OCI-LY7 (cell line): ENCODE data around the gene BDKRB1. TPM values are rescaled to one million over a fixed set of nuclear protein-coding genes. Genes with fewer than 3 reads are reported as not detected.

Experiments
- BruUV-seq: library from RNA; stranded (reverse); fragments of 400-500 nt; replicated peaks from 2 replicates; lab custom pipeline; 2021; lab: Mats Ljungman, UMichigan
- CTCF ChIA-PET: fragments of 300-600 bp; sonication (Branson Sonifier 250); formaldehyde crosslinking; loops from one replicate; lab custom pipeline; 2022; ENCODE audit warnings: antibody characterized with exemption; ENCODE audit not compliant: unreplicated experiment; lab: Charles Lee
- POLR2A ChIA-PET: fragments of 300-600 bp; sonication (Branson Sonifier 250); formaldehyde crosslinking; loops from one replicate; lab custom pipeline; 2022; ENCODE audit warnings: antibody characterized with exemption; lab: Charles Lee
- DNase-seq: peaks from one replicate; pipeline ENCODE4 v3.0.0-alpha.2; 2015; ENCODE audit warnings: low spot score
- H2AFZ ChIP-seq: fragments of 200-600 bp; sonication (generic), shearing (Covaris generic); 2 replicates; pipeline ENCODE4 v1.6.1; 2014; ENCODE audit warnings: mild to moderate bottlenecking, antibody characterized with exemption, low read length, moderate library complexity
- H3K27ac ChIP-seq: fragments of 200-600 bp; sonication (generic); 2 replicates; pipeline ENCODE4 v1.5.1; 2014; ENCODE audit warnings: mixed run types, low read depth, mild to moderate bottlenecking, moderate library complexity, low read length, inconsistent platforms; ENCODE audit not compliant: poor library complexity, severe bottlenecking
- H3K36me3 ChIP-seq: fragments of 200-600 bp; sonication (generic); 2 replicates; pipeline ENCODE4 v1.6.1; 2014; ENCODE audit warnings: mild to moderate bottlenecking, antibody characterized with exemption, low read length, moderate library complexity, mixed read lengths; ENCODE audit not compliant: insufficient read depth
- H3K4me1 ChIP-seq: fragments of 200-600 bp; sonication (generic); 2 replicates; pipeline ENCODE4 v1.5.1; 2014; ENCODE audit warnings: mild to moderate bottlenecking, low read length; ENCODE audit not compliant: insufficient read depth, poor library complexity, severe bottlenecking
- H3K4me2 ChIP-seq: fragments of 200-600 bp; sonication (generic); 2 replicates; pipeline ENCODE4 v1.6.1; 2014; ENCODE audit warnings: mild to moderate bottlenecking, low read length
- H3K4me3 ChIP-seq: fragments of 200-600 bp; sonication (generic); 2 replicates; pipeline ENCODE4 v1.5.1; 2014; ENCODE audit warnings: mild to moderate bottlenecking, low read depth, low read length; ENCODE audit not compliant: poor library complexity, severe bottlenecking
- H3K79me2 ChIP-seq: fragments of 200-600 bp; sonication (generic); 2 replicates; pipeline ENCODE4 v1.6.1; 2016; ENCODE audit warnings: low read depth, mild to moderate bottlenecking, low read length, moderate library complexity, mixed read lengths; ENCODE audit not compliant: insufficient read depth
- H3K9me2 ChIP-seq: fragments of 200-600 bp; sonication (generic); 2 replicates; pipeline ENCODE4 v1.6.1; 2016; ENCODE audit warnings: mild to moderate bottlenecking, low read length, mixed read lengths; ENCODE audit not compliant: insufficient read depth
- H3K9me3 ChIP-seq: fragments of 200-600 bp; sonication (generic); 2 replicates; pipeline ENCODE4 v1.6.1; 2014; ENCODE audit warnings: mild to moderate bottlenecking, mixed run types, low read length, mixed read lengths
- H4K20me1 ChIP-seq: fragments of 200-600 bp; sonication (generic); 2 replicates; pipeline ENCODE4 v1.6.1; 2014; ENCODE audit warnings: mild to moderate bottlenecking, antibody characterized with exemption, low read length, moderate library complexity, mixed read lengths; ENCODE audit not compliant: insufficient read depth
- EZH2phosphoT487 ChIP-seq: fragments of 200-600 bp; sonication (generic); IDR thresholded peaks from 2 replicates; pipeline ENCODE4 v1.6.1; 2018; ENCODE audit warnings: low read depth, borderline replicate concordance, mild to moderate bottlenecking, mixed run types, antibody characterized with exemption, low read length, moderate library complexity, mixed read lengths
- intact Hi-C: fragments of 100-400 bp; cut with micrococcal nuclease; formaldehyde crosslinking; loops from one replicate; pipeline ENCODE4 v1.10.0; 2022; ENCODE audit not compliant: unreplicated experiment
- total RNA-seq, 2 experiments: library from RNA; depleted of rRNA in 1 of 2; stranded (reverse); fragments of >200 nt in 1 of 2; shearing (Covaris generic) in 1 of 2; gene quantifications; 2 replicates each; pipeline ENCODE4 v1.2.3, GENCODE V29; 2014 to 2022
- TF ChIP-seq, protein P1 (sequence below): fragments of 200-600 bp; sonication (generic); conservative IDR thresholded peaks from 2 replicates; pipeline ENCODE4 v1.5.1; 2014; ENCODE audit warnings: mild to moderate bottlenecking, antibody characterized with exemption, low read length, moderate library complexity, mixed read lengths

Gene BDKRB1
- total RNA-seq, 2 experiments from 2014 or later: not detected

GRCh38 chr14:96294246-96294645, 38.2 kb downstream of the BDKRB1 start:
- TF ChIP-seq, protein P1, sequence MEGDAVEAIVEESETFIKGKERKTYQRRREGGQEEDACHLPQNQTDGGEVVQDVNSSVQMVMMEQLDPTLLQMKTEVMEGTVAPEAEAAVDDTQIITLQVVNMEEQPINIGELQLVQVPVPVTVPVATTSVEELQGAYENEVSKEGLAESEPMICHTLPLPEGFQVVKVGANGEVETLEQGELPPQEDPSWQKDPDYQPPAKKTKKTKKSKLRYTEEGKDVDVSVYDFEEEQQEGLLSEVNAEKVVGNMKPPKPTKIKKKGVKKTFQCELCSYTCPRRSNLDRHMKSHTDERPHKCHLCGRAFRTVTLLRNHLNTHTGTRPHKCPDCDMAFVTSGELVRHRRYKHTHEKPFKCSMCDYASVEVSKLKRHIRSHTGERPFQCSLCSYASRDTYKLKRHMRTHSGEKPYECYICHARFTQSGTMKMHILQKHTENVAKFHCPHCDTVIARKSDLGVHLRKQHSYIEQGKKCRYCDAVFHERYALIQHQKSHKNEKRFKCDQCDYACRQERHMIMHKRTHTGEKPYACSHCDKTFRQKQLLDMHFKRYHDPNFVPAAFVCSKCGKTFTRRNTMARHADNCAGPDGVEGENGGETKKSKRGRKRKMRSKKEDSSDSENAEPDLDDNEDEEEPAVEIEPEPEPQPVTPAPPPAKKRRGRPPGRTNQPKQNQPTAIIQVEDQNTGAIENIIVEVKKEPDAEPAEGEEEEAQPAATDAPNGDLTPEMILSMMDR: no peak
- no peak for TF ChIP-seq EZH2phosphoT487
- Histone ChIP-seq H3K4me2 (no peak overlapping the region), H3K9me3 (no peaks in the 10 kb centered on the region), H3K79me2 (no peaks in the 10 kb centered on the region), H3K27ac (no peak overlapping the region), H3K36me3 (peaks cover 21% of the 10 kb centered on the region), H3K9me2 (no peaks in the 10 kb centered on the region), H4K20me1 (no peaks in the 10 kb centered on the region), H3K4me1 (no peaks in the 10 kb centered on the region), H3K4me3 (no peak overlapping the region), H2AFZ (no peak overlapping the region)
- ChIA-PET POLR2A (no interaction called here), CTCF (no interaction called here)
- intact Hi-C loops: no loop called here
- DNase-seq: no peak
- BruUV-seq: no TSS peak

DNA sequence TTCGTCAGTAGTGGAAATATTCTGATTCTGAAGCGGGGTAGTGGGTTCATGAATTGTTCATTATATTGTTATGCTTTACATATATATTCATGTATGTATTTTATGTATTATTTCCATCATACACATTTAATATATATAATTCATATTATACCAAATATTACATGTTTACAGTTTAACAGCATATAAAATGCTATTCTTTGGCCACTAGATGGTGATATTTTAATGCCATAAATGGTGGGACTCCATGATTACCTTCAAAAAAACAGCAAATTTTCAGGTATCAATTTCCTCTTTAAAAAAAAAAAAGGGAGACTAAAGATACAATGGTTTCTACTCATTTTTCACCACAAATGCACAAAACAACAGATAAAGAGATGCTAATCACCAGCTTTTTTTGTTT, 41.0 kb downstream of the BDKRB1 start:
- no peak overlapping the region for H3K4me3 ChIP-seq

More for the DNA sequence above, 41.0 kb downstream of the BDKRB1 start:
- Histone ChIP-seq H3K4me2 (no peak overlapping the region), H3K79me2 (no peaks in the 10 kb centered on the region), H3K4me1 (no peaks in the 10 kb centered on the region), H3K9me2 (no peaks in the 10 kb centered on the region), H3K27ac (no peak overlapping the region), H4K20me1 (no peaks in the 10 kb centered on the region), H3K36me3 (peaks cover 17% of the 10 kb centered on the region; the same call in 1 of the 2 replicates), H2AFZ (no peak overlapping the region), H3K9me3 (no peaks in the 10 kb centered on the region)
- no TSS peak for BruUV-seq
- peak; percentile 54 for DNase-seq
- TF ChIP-seq, protein P1: peak; percentile 82
- no peak for TF ChIP-seq EZH2phosphoT487
- ChIA-PET CTCF (no interaction called here), POLR2A (interaction anchor here (1.1 to 1.2 kb wide), 2 partner anchors 11 to 121 kb away, joined by 4 to 6 read pairs; no protein-coding TSS in a partner anchor)
- intact Hi-C loops: loop anchor here (1.0 kb wide), 1 partner anchor 127 kb away; no protein-coding TSS in a partner anchor
